ENCODE results near the gene FHL2.

GRCh38 chr2:105428387-105429018 is 29.7 kb upstream of the FHL2 start:
- TF ChIP-seq CTCF (conservative IDR thresholded peaks at IDR 0.05), result no peak
- no peak for TF ChIP-seq EZH2 (IDR thresholded peaks at IDR 0.05; ENCODE audit: low read depth)
